NCI-H345 treated with DMSO at 0.1 percent for 48 hours (cell line): ENCODE measurements around the gene FNDC5.

Experiments
- DNase-seq: peaks from one replicate; lab custom pipeline; 2025; ENCODE audit not compliant: unreplicated experiment; lab: John Stamatoyannopoulos, UW

FNDC5 gene

GRCh38 chr1:32865639-32866405 is 4.9 kb downstream of the FNDC5 start:
- DNase-seq = no peak

GRCh38 chr1:32864375-32865019 is 6.2 kb downstream of the FNDC5 start:
- no peak for DNase-seq

- no peak for DNase-seq
These were observed 6.8 kb downstream of the FNDC5 start for GRCh38 chr1:32863881-32864245.

- no peak for DNase-seq
These were observed 7.4 kb downstream of the FNDC5 start for GRCh38 chr1:32863218-32863880.

- DNase-seq = no peak
These were observed 8.6 kb downstream of the FNDC5 start for GRCh38 chr1:32861904-32862695.

- DNase-seq = no peak
These were observed 10.1 kb downstream of the FNDC5 start for GRCh38 chr1:32860566-32860965.

- DNase-seq = no peak
These were observed 10.8 kb downstream of the FNDC5 start for GRCh38 chr1:32859915-32860314.

GRCh38 chr1:32858791-32859190 is 11.9 kb downstream of the FNDC5 start:
- DNase-seq = no peak

GRCh38 chr1:32858136-32858535 is 12.6 kb downstream of the FNDC5 start:
- DNase-seq = no peak

GRCh38 chr1:32855861-32856617 is 14.7 kb downstream of the FNDC5 start:
- no peak for DNase-seq

GRCh38 chr1:32848354-32849063 is 22.2 kb downstream of the FNDC5 start:
- no peak for DNase-seq

- DNase-seq = no peak
These were observed 38.8 kb downstream of the FNDC5 start for GRCh38 chr1:32831878-32832277.

- DNase-seq = no peak
These were observed 40.4 kb downstream of the FNDC5 start for GRCh38 chr1:32830092-32830852.

GRCh38 chr1:32828341-32828740 is 42.4 kb downstream of the FNDC5 start:
- no peak for DNase-seq

GRCh38 chr1:32825181-32825580 is 45.5 kb downstream of the FNDC5 start:
- DNase-seq = no peak

GRCh38 chr1:32818804-32819541 is 51.7 kb downstream of the FNDC5 start:
- DNase-seq = no peak

- DNase-seq = peak; percentile 62
These were observed 52.6 kb downstream of the FNDC5 start for GRCh38 chr1:32817815-32818786.
